HepG2 (cell line): Measurements from ENCODE around the gene FCHO1. TPM values are rescaled to one million over a fixed set of nuclear protein-coding genes. Genes with fewer than 3 reads are reported as not detected.

ENCODE experiments used
- ARNT2 ChIP-seq: sonication (generic); formaldehyde crosslinking; IDR thresholded peaks from 2 replicates; pipeline ENCODE4 v1.8.0; 2022; ENCODE audit warnings: mild to moderate bottlenecking, low read depth, missing genetic modification reagents, moderate library complexity
- BORCS8-MEF2B ChIP-seq: sonication (generic); formaldehyde crosslinking; IDR thresholded peaks from 2 replicates; pipeline ENCODE4 v1.8.0; 2022; ENCODE audit warnings: mild to moderate bottlenecking, missing genetic modification reagents
- ISX ChIP-seq: sonication (generic); formaldehyde crosslinking; conservative IDR thresholded peaks from 2 replicates; pipeline ENCODE4 v1.5.0; 2020; ENCODE audit warnings: missing genetic modification reagents
- KAT2B ChIP-seq: fragments of 150-350 bp; IDR thresholded peaks from 2 replicates; pipeline ENCODE4 v1.6.1; 2014; ENCODE audit warnings: low read depth, low read length, borderline replicate concordance
- KDM6A ChIP-seq: IDR thresholded peaks from 2 replicates; pipeline ENCODE4 v1.6.1; 2016; ENCODE audit warnings: low read depth
- RBM22 ChIP-seq: fragments of 200-400 bp; formaldehyde crosslinking; optimal IDR thresholded peaks from 2 replicates; pipeline ENCODE3; 2017; ENCODE audit warnings: mild to moderate bottlenecking, low read length, moderate library complexity
- RCOR2 ChIP-seq: IDR thresholded peaks from 2 replicates; pipeline ENCODE4 v1.6.1; 2016; ENCODE audit warnings: missing biosample characterization, missing genetic modification reagents
- U2AF2 ChIP-seq: fragments of 200-400 bp; formaldehyde crosslinking; IDR thresholded peaks from 2 replicates; pipeline ENCODE4 v1.6.1; 2017; ENCODE audit warnings: low read depth, mild to moderate bottlenecking, low read length
- WIZ ChIP-seq: sonication (generic); formaldehyde crosslinking; IDR thresholded peaks from 2 replicates; pipeline ENCODE4 v1.5.1; 2020; ENCODE audit warnings: mild to moderate bottlenecking, missing genetic modification reagents
- ZEB1 ChIP-seq: IDR thresholded peaks from 2 replicates; pipeline ENCODE4 v1.6.1; 2012; ENCODE audit warnings: mild to moderate bottlenecking, low read depth, inconsistent platforms; ENCODE audit not compliant: insufficient replicate concordance
- ZNF224 ChIP-seq: sonication (generic); formaldehyde crosslinking; IDR thresholded peaks from 2 replicates; pipeline ENCODE4 v1.5.0; 2020; ENCODE audit warnings: mild to moderate bottlenecking, missing genetic modification reagents
- ZNF382 ChIP-seq: sonication (generic); formaldehyde crosslinking; IDR thresholded peaks from 2 replicates; pipeline ENCODE4 v1.5.0; 2020; ENCODE audit warnings: missing genetic modification reagents, mild to moderate bottlenecking, borderline replicate concordance
- ZNF496 ChIP-seq: sonication (generic); formaldehyde crosslinking; IDR thresholded peaks from 2 replicates; pipeline ENCODE4 v1.8.1; 2023; ENCODE audit warnings: mild to moderate bottlenecking, moderate library complexity, missing genetic modification reagents; ENCODE audit not compliant: insufficient replicate concordance
- ZNF598 ChIP-seq: sonication (generic); formaldehyde crosslinking; IDR thresholded peaks from 2 replicates; pipeline ENCODE4 v1.5.1; 2020; ENCODE audit warnings: mild to moderate bottlenecking, missing genetic modification reagents, borderline replicate concordance
- ZNF749 ChIP-seq: sonication (generic); formaldehyde crosslinking; IDR thresholded peaks from 2 replicates; pipeline ENCODE4 v1.8.0; 2022; ENCODE audit warnings: mild to moderate bottlenecking, missing genetic modification reagents, moderate library complexity, borderline replicate concordance
- ZSCAN21 ChIP-seq: sonication (generic); formaldehyde crosslinking; IDR thresholded peaks from 2 replicates; pipeline ENCODE4 v1.8.0; 2022; ENCODE audit warnings: mild to moderate bottlenecking, missing genetic modification reagents, moderate library complexity, borderline replicate concordance
- polyA plus RNA-seq, 8 experiments: library from polyadenylated mRNA; depleted of rRNA in 3 of 8; stranded (reverse) in 7 of 8; unstranded in 1 of 8; fragments of >200 nt; fragmentation: Illumina TruSeq in 4 of 8; extraction: Trizol in 4 of 8; gene quantifications; 2 replicates each; pipeline versions ENCODE4 v1.2.1 to v1.2.3, GENCODE V29; 2011 to 2016; ENCODE audit warnings: low read depth in 4 of 8, missing spikeins in 1 of 8, mixed read lengths in 1 of 8; ENCODE audit not compliant: insufficient read depth in 1 of 8
- total RNA-seq, 5 experiments: library from RNA; depleted of rRNA; stranded (reverse); fragments of >200 nt; fragmentation: Illumina TruSeq; extraction: Trizol; gene quantifications; 2 replicates each; pipeline ENCODE4 v1.2.3, GENCODE V29; 2016; ENCODE audit warnings: low read depth in 1 of 5
- TF ChIP-seq, protein P1 (sequence below): sonication (generic); formaldehyde crosslinking; IDR thresholded peaks from 2 replicates; pipeline ENCODE4 v1.9.0; 2021; ENCODE audit warnings: missing genetic modification reagents, mild to moderate bottlenecking, borderline replicate concordance
- TF ChIP-seq, protein P2 (sequence below): IDR thresholded peaks from 2 replicates; pipeline ENCODE4 v1.6.1; 2018; ENCODE audit warnings: missing genetic modification reagents
- TF ChIP-seq, protein P3 (sequence below): sonication (generic); formaldehyde crosslinking; IDR thresholded peaks from 2 replicates; pipeline ENCODE4 v1.8.0; 2022; ENCODE audit warnings: mild to moderate bottlenecking, missing genetic modification reagents; ENCODE audit not compliant: insufficient replicate concordance
- TF ChIP-seq, protein P4 (sequence below): IDR thresholded peaks from 2 replicates; pipeline ENCODE4 v1.6.1; 2016; ENCODE audit warnings: low read depth
- TF ChIP-seq, protein P5 (sequence below): sonication (generic); formaldehyde crosslinking; IDR thresholded peaks from 2 replicates; pipeline ENCODE4 v1.5.0; 2020; ENCODE audit warnings: missing genetic modification reagents

Gene FCHO1
- total and polyA plus RNA-seq, 2 of the 13 experiments (the other 11 are each of a cell fraction or from before 2014, with no cell fraction given), result 1.3 to 3.1 TPM

DNA sequence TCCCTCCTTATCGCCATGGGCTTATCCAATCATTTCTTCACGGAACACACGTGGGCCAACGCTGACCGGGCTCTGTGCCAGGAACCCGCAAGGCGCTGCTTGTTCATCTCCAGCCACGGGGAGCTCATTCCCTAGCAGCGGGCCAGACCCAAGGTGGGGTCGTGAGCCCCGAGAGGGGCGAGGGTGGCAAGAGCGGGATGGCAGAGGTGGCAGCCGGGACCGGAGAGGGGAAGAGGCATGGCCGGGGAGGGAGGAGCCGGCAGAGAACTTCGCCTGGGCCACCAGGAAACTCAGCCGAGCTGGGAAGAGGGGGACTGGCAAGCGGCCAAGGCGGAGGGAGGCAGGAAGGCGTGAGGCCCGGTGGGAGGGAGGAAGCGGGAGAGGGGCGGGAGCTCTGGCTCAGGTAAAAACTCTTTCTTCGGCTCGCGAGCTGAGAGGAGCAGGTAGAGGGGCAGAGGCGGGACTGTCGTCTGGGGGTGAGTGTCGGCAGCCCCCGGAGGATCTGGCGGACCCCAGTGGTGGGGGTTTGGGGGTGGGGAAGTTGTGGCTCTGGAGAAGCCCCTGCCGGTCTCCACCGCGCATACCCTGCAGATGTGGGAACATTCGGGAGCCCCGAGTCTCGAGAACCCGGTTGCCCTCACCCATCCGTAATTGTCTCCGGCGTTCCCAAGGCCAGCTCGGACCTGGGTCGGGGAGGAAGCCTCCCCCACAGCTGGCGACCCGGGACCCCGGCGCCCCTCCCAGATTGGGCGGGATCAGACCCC, 43.6 kb downstream of the FCHO1 start, which contains the start of gene B3GNT3 (continued):
- no peak for TF ChIP-seq RBM22
- 0 out of 2 replicates have a peak, but pooled peaks have one; percentile 27 for TF ChIP-seq KDM6A (CRISPR knock-in tag)
- TF ChIP-seq, protein P1, sequence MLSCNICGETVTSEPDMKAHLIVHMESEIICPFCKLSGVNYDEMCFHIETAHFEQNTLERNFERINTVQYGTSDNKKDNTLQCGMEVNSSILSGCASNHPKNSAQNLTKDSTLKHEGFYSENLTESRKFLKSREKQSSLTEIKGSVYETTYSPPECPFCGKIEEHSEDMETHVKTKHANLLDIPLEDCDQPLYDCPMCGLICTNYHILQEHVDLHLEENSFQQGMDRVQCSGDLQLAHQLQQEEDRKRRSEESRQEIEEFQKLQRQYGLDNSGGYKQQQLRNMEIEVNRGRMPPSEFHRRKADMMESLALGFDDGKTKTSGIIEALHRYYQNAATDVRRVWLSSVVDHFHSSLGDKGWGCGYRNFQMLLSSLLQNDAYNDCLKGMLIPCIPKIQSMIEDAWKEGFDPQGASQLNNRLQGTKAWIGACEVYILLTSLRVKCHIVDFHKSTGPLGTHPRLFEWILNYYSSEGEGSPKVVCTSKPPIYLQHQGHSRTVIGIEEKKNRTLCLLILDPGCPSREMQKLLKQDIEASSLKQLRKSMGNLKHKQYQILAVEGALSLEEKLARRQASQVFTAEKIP, result no peak
- TF ChIP-seq ZNF382, result no peak
- no peak for TF ChIP-seq ZSCAN21 (CRISPR knock-in tag)
- TF ChIP-seq, protein P2, sequence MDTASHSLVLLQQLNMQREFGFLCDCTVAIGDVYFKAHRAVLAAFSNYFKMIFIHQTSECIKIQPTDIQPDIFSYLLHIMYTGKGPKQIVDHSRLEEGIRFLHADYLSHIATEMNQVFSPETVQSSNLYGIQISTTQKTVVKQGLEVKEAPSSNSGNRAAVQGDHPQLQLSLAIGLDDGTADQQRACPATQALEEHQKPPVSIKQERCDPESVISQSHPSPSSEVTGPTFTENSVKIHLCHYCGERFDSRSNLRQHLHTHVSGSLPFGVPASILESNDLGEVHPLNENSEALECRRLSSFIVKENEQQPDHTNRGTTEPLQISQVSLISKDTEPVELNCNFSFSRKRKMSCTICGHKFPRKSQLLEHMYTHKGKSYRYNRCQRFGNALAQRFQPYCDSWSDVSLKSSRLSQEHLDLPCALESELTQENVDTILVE (CRISPR knock-in tag), result no peak
- peak; percentile 14; the same call in 1 of the 2 replicates for TF ChIP-seq ARNT2 (CRISPR knock-in tag)
- TF ChIP-seq, protein P3, sequence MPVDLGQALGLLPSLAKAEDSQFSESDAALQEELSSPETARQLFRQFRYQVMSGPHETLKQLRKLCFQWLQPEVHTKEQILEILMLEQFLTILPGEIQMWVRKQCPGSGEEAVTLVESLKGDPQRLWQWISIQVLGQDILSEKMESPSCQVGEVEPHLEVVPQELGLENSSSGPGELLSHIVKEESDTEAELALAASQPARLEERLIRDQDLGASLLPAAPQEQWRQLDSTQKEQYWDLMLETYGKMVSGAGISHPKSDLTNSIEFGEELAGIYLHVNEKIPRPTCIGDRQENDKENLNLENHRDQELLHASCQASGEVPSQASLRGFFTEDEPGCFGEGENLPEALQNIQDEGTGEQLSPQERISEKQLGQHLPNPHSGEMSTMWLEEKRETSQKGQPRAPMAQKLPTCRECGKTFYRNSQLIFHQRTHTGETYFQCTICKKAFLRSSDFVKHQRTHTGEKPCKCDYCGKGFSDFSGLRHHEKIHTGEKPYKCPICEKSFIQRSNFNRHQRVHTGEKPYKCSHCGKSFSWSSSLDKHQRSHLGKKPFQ (CRISPR knock-in tag), result peak; percentile 33
- TF ChIP-seq ZNF224, result no peak
- TF ChIP-seq RCOR2 (CRISPR knock-in tag), result peak; percentile 76; the same call in 1 of the 2 replicates
- no peak for TF ChIP-seq ZNF598 (CRISPR knock-in tag)
- TF ChIP-seq, protein P4, sequence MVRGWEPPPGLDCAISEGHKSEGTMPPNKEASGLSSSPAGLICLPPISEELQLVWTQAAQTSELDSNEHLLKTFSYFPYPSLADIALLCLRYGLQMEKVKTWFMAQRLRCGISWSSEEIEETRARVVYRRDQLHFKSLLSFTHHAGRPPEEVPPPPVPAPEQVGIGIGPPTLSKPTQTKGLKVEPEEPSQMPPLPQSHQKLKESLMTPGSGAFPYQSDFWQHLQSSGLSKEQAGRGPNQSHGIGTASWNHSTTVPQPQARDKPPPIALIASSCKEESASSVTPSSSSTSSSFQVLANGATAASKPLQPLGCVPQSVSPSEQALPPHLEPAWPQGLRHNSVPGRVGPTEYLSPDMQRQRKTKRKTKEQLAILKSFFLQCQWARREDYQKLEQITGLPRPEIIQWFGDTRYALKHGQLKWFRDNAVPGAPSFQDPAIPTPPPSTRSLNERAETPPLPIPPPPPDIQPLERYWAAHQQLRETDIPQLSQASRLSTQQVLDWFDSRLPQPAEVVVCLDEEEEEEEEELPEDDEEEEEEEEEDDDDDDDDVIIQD (CRISPR knock-in tag), result no peak
- no peak for TF ChIP-seq U2AF2
- TF ChIP-seq BORCS8-MEF2B (CRISPR knock-in tag), result no peak
- peak; percentile 83 for TF ChIP-seq ZEB1
- TF ChIP-seq ISX (CRISPR knock-in tag), result no peak
- TF ChIP-seq WIZ, result no peak
- TF ChIP-seq ZNF749 (CRISPR knock-in tag), result no peak
- TF ChIP-seq, protein P5, sequence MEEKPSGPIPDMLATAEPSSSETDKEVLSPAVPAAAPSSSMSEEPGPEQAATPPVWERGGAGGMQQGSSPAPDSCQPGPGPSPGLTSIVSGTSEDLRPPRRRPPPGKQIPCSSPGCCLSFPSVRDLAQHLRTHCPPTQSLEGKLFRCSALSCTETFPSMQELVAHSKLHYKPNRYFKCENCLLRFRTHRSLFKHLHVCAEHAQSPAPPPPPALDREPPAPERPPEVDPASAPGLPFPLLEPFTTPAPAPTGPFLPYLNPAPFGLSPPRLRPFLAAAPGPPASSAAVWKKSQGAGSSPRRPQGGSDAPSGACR (CRISPR knock-in tag), result no peak
- TF ChIP-seq ZNF496, result no peak
- no peak for TF ChIP-seq KAT2B
